Panc1 (cell line): ENCODE data around the gene GLI3. TPM values are rescaled to one million over a fixed set of nuclear protein-coding genes. Genes with fewer than 3 reads are reported as not detected.

ENCODE experiments used
- ATAC-seq: fragments of 200-7000 bp; cut with Tn5 transposase; 2 replicates; pipeline ENCODE4 v1.9.1; 2020; ENCODE audit warnings: mild to moderate bottlenecking, moderate library complexity
- BruUV-seq: library from RNA; stranded (reverse); fragments of 400-500 nt; replicated peaks from 2 replicates; lab custom pipeline; 2021; lab: Mats Ljungman, UMichigan
- CTCF ChIA-PET: fragments of 300-600 bp; sonication (Branson Sonifier 250); formaldehyde crosslinking; loops from one replicate; lab custom pipeline; 2022; ENCODE audit warnings: antibody characterized with exemption; lab: Charles Lee
- POLR2A ChIA-PET: fragments of 300-600 bp; sonication (Branson Sonifier 250); formaldehyde crosslinking; loops from one replicate; lab custom pipeline; 2022; ENCODE audit warnings: antibody characterized with exemption; lab: Charles Lee
- DNase-seq: peaks from one replicate; pipeline ENCODE4 v3.0.0-alpha.2; 2010; ENCODE audit warnings: low read depth, low spot score
- H3K27ac ChIP-seq: 2 replicates; pipeline ENCODE4 v1.5.1; 2011; ENCODE audit warnings: mild to moderate bottlenecking, low read length, inconsistent platforms
- H3K27me3 ChIP-seq: fragments of 200-500 bp; sonication (Bioruptor generic); 2 replicates; pipeline ENCODE4 v1.6.0; 2014; ENCODE audit warnings: low read length, inconsistent platforms; ENCODE audit not compliant: control insufficient read depth, insufficient read depth
- H3K36me3 ChIP-seq: fragments of 200-500 bp; sonication (Bioruptor generic); 2 replicates; pipeline ENCODE4 v1.5.1; 2014; ENCODE audit warnings: inconsistent platforms, mild to moderate bottlenecking, low read length, moderate library complexity; ENCODE audit not compliant: control insufficient read depth, insufficient read depth
- H3K4me1 ChIP-seq: 2 replicates; pipeline ENCODE4 v1.5.1; 2011; ENCODE audit warnings: inconsistent platforms, mild to moderate bottlenecking, low read length, moderate library complexity; ENCODE audit not compliant: control insufficient read depth, insufficient read depth
- H3K4me3 ChIP-seq, 2 experiments: 2 replicates each; pipeline ENCODE4 v1.5.1; 2011 to 2012; ENCODE audit warnings: low read depth in 2 of 2, low read length in 2 of 2, mild to moderate bottlenecking in 2 of 2, inconsistent platforms in 1 of 2, moderate library complexity in 1 of 2
- H3K9me3 ChIP-seq: fragments of 200-500 bp; sonication (Bioruptor generic); 2 replicates; pipeline ENCODE4 v1.5.1; 2014; ENCODE audit warnings: low read depth, mild to moderate bottlenecking, inconsistent platforms, low read length, moderate library complexity; ENCODE audit not compliant: control insufficient read depth, insufficient read depth
- CTCF ChIP-seq: fragments of 450-650 bp; IDR thresholded peaks from 2 replicates; pipeline ENCODE4 v1.5.1; 2017; ENCODE audit warnings: mild to moderate bottlenecking
- POLR2AphosphoS5 ChIP-seq: IDR thresholded peaks from 2 replicates; pipeline ENCODE4 v1.6.1; 2012; ENCODE audit warnings: mild to moderate bottlenecking, low read depth, low read length, moderate library complexity
- REST ChIP-seq, 2 experiments: IDR thresholded peaks; 2 replicates each; pipeline ENCODE4 v1.6.1; 2011 to 2012; ENCODE audit warnings: low read depth in 2 of 2, control low read depth in 1 of 2, low read length in 1 of 2, mild to moderate bottlenecking in 1 of 2, moderate library complexity in 1 of 2; ENCODE audit not compliant: insufficient read depth in 1 of 2
- SIN3A ChIP-seq: IDR thresholded peaks from 2 replicates; pipeline ENCODE4 v1.6.1; 2012; ENCODE audit warnings: low read depth, mild to moderate bottlenecking, low read length, moderate library complexity, borderline replicate concordance; ENCODE audit not compliant: insufficient read depth
- TCF7L2 ChIP-seq: IDR thresholded peaks from 2 replicates; pipeline ENCODE4 v1.6.1; 2011; ENCODE audit warnings: mild to moderate bottlenecking, low read depth, low read length, inconsistent platforms
- in situ Hi-C: cut with HindIII; loops from 2 replicates; pipeline ENCODE4 v1.10.0; 2016; ENCODE audit warnings: low sequenced_read_pairs, low pct_unique_long_range_greater_than_20kb
- intact Hi-C: fragments of 100-400 bp; cut with micrococcal nuclease; formaldehyde crosslinking; loops from one replicate; pipeline ENCODE4 v1.10.0; 2022; ENCODE audit not compliant: unreplicated experiment
- total RNA-seq: library from RNA; stranded (reverse); gene quantifications from one replicate; pipeline ENCODE4 v1.2.1, GENCODE V29; 2021; ENCODE audit not compliant: unreplicated experiment

The GLI3 gene
- total RNA-seq, 1 experiment from 2014 or later, result 3.7 TPM

GRCh38 chr7:42162560-42163325 is 74.3 kb downstream of the GLI3 start:
- Histone ChIP-seq H3K9me3 (no peaks in the 10 kb centered on the region), H3K4me1 (no peaks in the 10 kb centered on the region), H3K4me3 (no peak overlapping the region), H3K27me3 (no peaks in the 10 kb centered on the region), H3K27ac (no peak overlapping the region), H3K36me3 (no peaks in the 10 kb centered on the region)
- ATAC-seq (no peak), DNase-seq (no peak)
- intact Hi-C loops (no loop called here), in situ Hi-C loops (no loop called here)
- CTCF ChIA-PET, result no interaction called here
- POLR2A ChIA-PET, result no interaction called here
- BruUV-seq, result no TSS peak
- TF ChIP-seq SIN3A (no peak), POLR2AphosphoS5 (no peak), REST (IDR thresholded peaks at IDR 0.05; ENCODE audit: insufficient read depth in 1 of 2, low read depth in 2 of 2, low read length in 1 of 2) (no peak), CTCF (no peak), TCF7L2 (no peak)

- BruUV-seq, result no TSS peak
- no peaks in the 10 kb centered on the region for H3K4me1 ChIP-seq
- no peak for TF ChIP-seq POLR2AphosphoS5
- no peak for TF ChIP-seq CTCF
- no peak for TF ChIP-seq SIN3A
- no peak for TF ChIP-seq REST (IDR thresholded peaks at IDR 0.05; ENCODE audit: insufficient read depth in 1 of 2, low read depth in 2 of 2, low read length in 1 of 2)
- TF ChIP-seq TCF7L2, result no peak
- no peaks in the 10 kb centered on the region for H3K9me3 ChIP-seq
- no peak overlapping the region for H3K4me3 ChIP-seq
- in situ Hi-C loops, result no loop called here
- intact Hi-C loops, result no loop called here
- H3K36me3 ChIP-seq, result no peaks in the 10 kb centered on the region
- DNase-seq (no peak), ATAC-seq (no peak)
- ChIA-PET POLR2A (no interaction called here), CTCF (no interaction called here)
- H3K27ac ChIP-seq, result no peak overlapping the region
- no peaks in the 10 kb centered on the region for H3K27me3 ChIP-seq
Observed at GRCh38 chr7:42161719-42162118, 75.3 kb downstream of the GLI3 start.
